ENCODE results near the gene PLCG2. TPM values are rescaled to one million over a fixed set of nuclear protein-coding genes. Genes with fewer than 3 reads are reported as not detected.

The PLCG2 gene
- total and polyA plus RNA-seq, 2 of the 8 experiments (the other 6 are each of a cell fraction or from before 2014, with no cell fraction given) = 6.1 to 6.9 TPM

DNA sequence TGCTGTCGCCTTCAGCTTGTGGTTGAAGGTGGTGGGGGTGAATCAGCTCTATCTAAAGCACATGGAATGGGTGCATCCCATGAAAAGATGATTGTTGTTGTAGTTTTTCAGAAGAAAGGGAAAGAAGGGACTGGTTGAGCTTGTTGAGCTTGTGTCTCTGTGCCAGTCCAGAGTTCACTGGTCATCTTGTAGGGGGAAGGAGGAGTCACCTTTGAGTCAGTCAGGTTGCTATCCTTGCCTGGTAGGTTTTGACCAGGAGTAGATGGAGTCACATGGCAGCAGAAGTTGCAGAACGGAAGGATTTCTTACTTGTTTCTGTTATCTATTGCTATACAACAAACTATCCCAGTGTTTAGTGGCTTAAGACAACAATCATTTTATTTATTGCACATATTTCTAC is 73.3 kb downstream of the PLCG2 start:
- no peaks in the 10 kb centered on the region for H4K20me1 ChIP-seq (replicated peaks in 1 of 2; ENCODE audit: control insufficient read depth in 1 of 2, insufficient read depth in 2 of 2, low read length in 2 of 2)
- H2BK120ac ChIP-seq (replicated peaks; ENCODE audit: low read depth, low read length) = no peak overlapping the region
- no peak overlapping the region for H2AFZ ChIP-seq (ENCODE audit: low read length)
- no peak overlapping the region for H3K4ac ChIP-seq (replicated peaks; ENCODE audit: insufficient read length, low read depth, low read length)
- H3K56ac ChIP-seq (replicated peaks; ENCODE audit: insufficient read length, low read depth, low read length) = no peak overlapping the region
- no peak overlapping the region; the same call in 1 of the 2 replicates for H2AK5ac ChIP-seq (ENCODE audit: low read depth, low read length)
- no peak overlapping the region for H3K14ac ChIP-seq (ENCODE audit: insufficient read length)
- 96% methylated on average over 2 of the region's 2 CpGs; no CpG with 5 or more reads in 1 of the 2 experiments for WGBS, 2 experiments (ENCODE audit: extremely low coverage in 1 of 2, insufficient coverage in 1 of 2, insufficient read length in 1 of 2, insufficient replicate concordance in 2 of 2, low coverage in 1 of 2, low lambda C conversion rate in 2 of 2, missing lambda C conversion rate in 1 of 2)
- H4K8ac ChIP-seq (ENCODE audit: extremely low read depth, insufficient read depth, low read length) = no peak overlapping the region
- H3K4me1 ChIP-seq (replicated peaks in 1 of 4; ENCODE audit: control insufficient read depth in 3 of 4, insufficient read depth in 4 of 4, low read length in 3 of 4) = peaks cover 0 to 8% (median 2%) of the 10 kb centered on the region in 4 experiments; a peak in 4 of 7 replicates
- H4K91ac ChIP-seq (replicated peaks; ENCODE audit: insufficient read length, low read length) = no peak overlapping the region
- H3K9ac ChIP-seq (replicated peaks in 1 of 4; ENCODE audit: extremely low read depth in 1 of 4, low read depth in 3 of 4, low read length in 3 of 4) = no peak overlapping the region
- no peak overlapping the region for H3K27ac ChIP-seq (ENCODE audit: low read depth, low read length)
- POLR2A ChIA-PET (ENCODE audit: partially characterized antibody) = interaction anchor here (1.0 kb wide), 1 partner anchor 10 kb away, joined by 3 read pairs; no protein-coding TSS in a partner anchor
- no peak overlapping the region for H2BK5ac ChIP-seq (ENCODE audit: low read depth, low read length)
- no peak for DNase-seq (ENCODE audit: low read depth in 1 of 2, low spot score in 2 of 2)
- no peaks in the 10 kb centered on the region for H3K27me3 ChIP-seq (replicated peaks in 1 of 4; ENCODE audit: control insufficient read depth in 3 of 4, extremely low read depth in 1 of 4, insufficient read depth in 3 of 4, low read length in 3 of 4)
- no peaks in the 10 kb centered on the region for H3K79me1 ChIP-seq (ENCODE audit: low read depth, low read length)
- H3K36me3 ChIP-seq (ENCODE audit: control insufficient read depth in 2 of 4, insufficient read depth in 4 of 4, low read length in 3 of 4) = no peaks in the 10 kb centered on the region
- H2BK12ac ChIP-seq (ENCODE audit: low read depth, low read length) = no peak overlapping the region
- no peak for FAIRE-seq
- no peak overlapping the region for H2BK20ac ChIP-seq (ENCODE audit: low read length)
- no peaks in the 10 kb centered on the region for H3K9me3 ChIP-seq (ENCODE audit: insufficient read depth in 2 of 2, low read depth in 1 of 2, low read length in 1 of 2)
- H3K18ac ChIP-seq (ENCODE audit: extremely low read depth, low read length) = no peak overlapping the region
- H4K5ac ChIP-seq (ENCODE audit: insufficient read length, low read depth, low read length) = no peak overlapping the region
- H2BK15ac ChIP-seq (ENCODE audit: low read length) = no peak overlapping the region
- no peaks in the 10 kb centered on the region for H3K79me2 ChIP-seq (ENCODE audit: control insufficient read depth in 1 of 2, insufficient read depth in 2 of 2, low read length in 2 of 2)
- H3K23me2 ChIP-seq (ENCODE audit: low read depth, low read length) = no peaks in the 10 kb centered on the region
- no peak overlapping the region for H3K4me2 ChIP-seq (ENCODE audit: insufficient read depth in 1 of 2, low read depth in 2 of 2, low read length in 2 of 2)
- no peak overlapping the region for H3K23ac ChIP-seq (ENCODE audit: insufficient read length)
- CTCF ChIA-PET (ENCODE audit: partially characterized antibody) = interaction anchor here (0.8 to 2.8 kb wide), 6 partner anchors 9 to 95 kb away, joined by 3 to 17 read pairs (median 6); no protein-coding TSS in a partner anchor
- H3K4me3 ChIP-seq (ENCODE audit: extremely low read depth in 1 of 4, insufficient read depth in 2 of 4, low read depth in 3 of 4, low read length in 4 of 4) = no peak overlapping the region
- no peak for TF ChIP-seq PHF8 (conservative IDR thresholded peaks at IDR 0.05; ENCODE audit: low read depth, low read length)
- TF ChIP-seq POU5F1 (IDR thresholded peaks at IDR 0.05; ENCODE audit: low read depth, low read length) = no peak
- no peak for TF ChIP-seq SIN3A (conservative IDR thresholded peaks at IDR 0.05 in 1 of 2, IDR thresholded peaks at IDR 0.05 in 1 of 2; ENCODE audit: low read depth in 1 of 2, low read length in 2 of 2)
- TF ChIP-seq GABPA (IDR thresholded peaks at IDR 0.05; ENCODE audit: borderline replicate concordance, insufficient read depth, low read length) = no peak
- TF ChIP-seq E2F6 (IDR thresholded peaks at IDR 0.05) = no peak
- TF ChIP-seq FOSL1 (IDR thresholded peaks at IDR 0.05; ENCODE audit: insufficient read depth, low read depth, low read length) = no peak
- TF ChIP-seq, protein P1, sequence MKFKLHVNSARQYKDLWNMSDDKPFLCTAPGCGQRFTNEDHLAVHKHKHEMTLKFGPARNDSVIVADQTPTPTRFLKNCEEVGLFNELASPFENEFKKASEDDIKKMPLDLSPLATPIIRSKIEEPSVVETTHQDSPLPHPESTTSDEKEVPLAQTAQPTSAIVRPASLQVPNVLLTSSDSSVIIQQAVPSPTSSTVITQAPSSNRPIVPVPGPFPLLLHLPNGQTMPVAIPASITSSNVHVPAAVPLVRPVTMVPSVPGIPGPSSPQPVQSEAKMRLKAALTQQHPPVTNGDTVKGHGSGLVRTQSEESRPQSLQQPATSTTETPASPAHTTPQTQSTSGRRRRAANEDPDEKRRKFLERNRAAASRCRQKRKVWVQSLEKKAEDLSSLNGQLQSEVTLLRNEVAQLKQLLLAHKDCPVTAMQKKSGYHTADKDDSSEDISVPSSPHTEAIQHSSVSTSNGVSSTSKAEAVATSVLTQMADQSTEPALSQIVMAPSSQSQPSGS (IDR thresholded peaks at IDR 0.05; ENCODE audit: low read length) = no peak
- TF ChIP-seq ZNF274 (IDR thresholded peaks at IDR 0.05; ENCODE audit: borderline replicate concordance, extremely low read depth, low read length) = no peak
- no peak for TF ChIP-seq BRCA1 (IDR thresholded peaks at IDR 0.05; ENCODE audit: low read depth, low read length)
- no peak for TF ChIP-seq NRF1 (IDR thresholded peaks at IDR 0.05; ENCODE audit: low read depth, low read length)
- TF ChIP-seq NANOG (IDR thresholded peaks at IDR 0.05; ENCODE audit: insufficient read depth, low read depth, low read length, poor library complexity, severe bottlenecking) = no peak
